GM18507 (cell line): Measurements from ENCODE around the gene DHRS7B.
"Not testable (repeated sequence)": the region's sequence is repeated elsewhere in the genome, so short reads cannot be mapped to it uniquely, and the experiment has no call there.

Source experiments
- DNase-seq: peaks from one replicate; pipeline ENCODE4 v3.0.0; 2011; ENCODE audit warnings: low read depth; ENCODE audit not compliant: insufficient read length; ENCODE audit errors: extremely low spot score
- FAIRE-seq: peaks from 2 replicates; lab custom pipeline; 2011; peaks lifted over from hg19 to GRCh38; lab: Jason Lieb, UNC

Gene DHRS7B

GRCh38 chr17:21106316-21106715 lies 20.4 kb upstream of the DHRS7B start:
- DNase-seq (no peak), FAIRE-seq (no peak)

GRCh38 chr17:21107067-21107650 lies 19.6 kb upstream of the DHRS7B start:
- FAIRE-seq, DNase-seq: not testable (repeated sequence)

GRCh38 chr17:21108651-21109050 lies 18.1 kb upstream of the DHRS7B start:
- DNase-seq: no peak
- FAIRE-seq: no peak

GRCh38 chr17:21113049-21113690 lies 13.6 kb upstream of the DHRS7B start:
- DNase-seq (no peak), FAIRE-seq (no peak)

- DNase-seq: no peak
- FAIRE-seq: no peak
Measured at GRCh38 chr17:21113716-21114115, 13.0 kb upstream of the DHRS7B start.

GRCh38 chr17:21114791-21115190 lies 12.0 kb upstream of the DHRS7B start:
- FAIRE-seq, DNase-seq: not testable (repeated sequence)

- FAIRE-seq (peak; percentile 90), DNase-seq (peak; percentile 42)
Measured at GRCh38 chr17:21119247-21119918, 7.4 kb upstream of the DHRS7B start.

GRCh38 chr17:21119919-21120249 lies 6.9 kb upstream of the DHRS7B start:
- no peak for FAIRE-seq

GRCh38 chr17:21124086-21124485 lies 2.7 kb upstream of the DHRS7B start:
- DNase-seq (no peak), FAIRE-seq (no peak)

More at GRCh38 chr17:21119919-21120249, 6.9 kb upstream of the DHRS7B start:
- no peak for DNase-seq

- not testable (repeated sequence) for FAIRE-seq, DNase-seq
Measured at GRCh38 chr17:21124517-21124916, 2.2 kb upstream of the DHRS7B start.

- DNase-seq (no peak), FAIRE-seq (no peak)
Measured at GRCh38 chr17:21125862-21126261, 902 bp upstream of the DHRS7B start.

GRCh38 chr17:21127509-21128077 lies 829 bp downstream of the DHRS7B start:
- FAIRE-seq: no peak
- DNase-seq: no peak

- no peak for DNase-seq
Measured at GRCh38 chr17:21129023-21129681, 2.4 kb downstream of the DHRS7B start.

GRCh38 chr17:21131137-21131536 lies 4.4 kb downstream of the DHRS7B start:
- FAIRE-seq (no peak), DNase-seq (no peak)

More at GRCh38 chr17:21129023-21129681, 2.4 kb downstream of the DHRS7B start:
- no peak for FAIRE-seq

- FAIRE-seq: no peak
- no peak for DNase-seq
Measured at GRCh38 chr17:21132428-21132827, 5.7 kb downstream of the DHRS7B start.

GRCh38 chr17:21134559-21134958 lies 7.8 kb downstream of the DHRS7B start:
- no peak for FAIRE-seq
- DNase-seq: no peak

- DNase-seq (peak; percentile 39), FAIRE-seq (peak; percentile 93)
Measured at GRCh38 chr17:21140911-21141310, 14.1 kb downstream of the DHRS7B start.

- FAIRE-seq: no peak
- no peak for DNase-seq
Measured at GRCh38 chr17:21141331-21141730, 14.6 kb downstream of the DHRS7B start.

- DNase-seq: not testable (repeated sequence)
- FAIRE-seq: peak; percentile 65
Measured at GRCh38 chr17:21142065-21142464, 15.3 kb downstream of the DHRS7B start.

- DNase-seq: no peak
- FAIRE-seq: no peak
Measured at GRCh38 chr17:21143695-21144094, 16.9 kb downstream of the DHRS7B start.
